GM12865 (cell line): ENCODE data around the gene DCAF12.

ENCODE experiments used
- DNase-seq: peaks from one replicate; pipeline ENCODE4 v3.0.0; 2010; ENCODE audit warnings: low read depth
- H3K4me3 ChIP-seq: 2 replicates; pipeline ENCODE4 v1.5.1; 2011; ENCODE audit warnings: mild to moderate bottlenecking, low read depth, low read length, control low read depth
- TF ChIP-seq, protein P1 (sequence below): IDR thresholded peaks from 2 replicates; pipeline ENCODE4 v1.5.1; 2011; ENCODE audit warnings: low read length, control low read depth, low read depth, inconsistent platforms; ENCODE audit not compliant: insufficient read depth; ENCODE audit errors: missing control alignments

The DCAF12 gene

DNA sequence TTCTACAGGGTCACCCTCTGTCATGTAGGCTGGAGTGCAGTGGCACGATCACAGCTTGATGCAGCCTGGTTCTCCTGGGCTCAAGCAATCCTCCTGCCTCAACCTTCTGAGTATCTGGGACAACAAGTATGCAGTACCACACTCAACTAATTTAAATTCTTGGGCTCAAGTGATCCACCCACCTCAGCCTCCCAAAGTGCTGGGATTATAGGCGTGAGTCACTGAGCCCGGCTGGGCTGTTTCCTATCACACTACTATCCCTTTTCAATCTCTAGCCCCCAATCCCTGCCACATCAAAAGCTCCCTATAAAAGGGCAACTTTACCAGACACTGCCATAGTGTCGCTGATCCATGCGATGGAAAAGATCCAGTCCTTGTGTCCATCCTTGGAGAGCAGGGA is 20.4 kb downstream of the DCAF12 start:
- TF ChIP-seq, protein P1, sequence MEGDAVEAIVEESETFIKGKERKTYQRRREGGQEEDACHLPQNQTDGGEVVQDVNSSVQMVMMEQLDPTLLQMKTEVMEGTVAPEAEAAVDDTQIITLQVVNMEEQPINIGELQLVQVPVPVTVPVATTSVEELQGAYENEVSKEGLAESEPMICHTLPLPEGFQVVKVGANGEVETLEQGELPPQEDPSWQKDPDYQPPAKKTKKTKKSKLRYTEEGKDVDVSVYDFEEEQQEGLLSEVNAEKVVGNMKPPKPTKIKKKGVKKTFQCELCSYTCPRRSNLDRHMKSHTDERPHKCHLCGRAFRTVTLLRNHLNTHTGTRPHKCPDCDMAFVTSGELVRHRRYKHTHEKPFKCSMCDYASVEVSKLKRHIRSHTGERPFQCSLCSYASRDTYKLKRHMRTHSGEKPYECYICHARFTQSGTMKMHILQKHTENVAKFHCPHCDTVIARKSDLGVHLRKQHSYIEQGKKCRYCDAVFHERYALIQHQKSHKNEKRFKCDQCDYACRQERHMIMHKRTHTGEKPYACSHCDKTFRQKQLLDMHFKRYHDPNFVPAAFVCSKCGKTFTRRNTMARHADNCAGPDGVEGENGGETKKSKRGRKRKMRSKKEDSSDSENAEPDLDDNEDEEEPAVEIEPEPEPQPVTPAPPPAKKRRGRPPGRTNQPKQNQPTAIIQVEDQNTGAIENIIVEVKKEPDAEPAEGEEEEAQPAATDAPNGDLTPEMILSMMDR = no peak
- H3K4me3 ChIP-seq = no peak overlapping the region
- DNase-seq = no peak

DNA sequence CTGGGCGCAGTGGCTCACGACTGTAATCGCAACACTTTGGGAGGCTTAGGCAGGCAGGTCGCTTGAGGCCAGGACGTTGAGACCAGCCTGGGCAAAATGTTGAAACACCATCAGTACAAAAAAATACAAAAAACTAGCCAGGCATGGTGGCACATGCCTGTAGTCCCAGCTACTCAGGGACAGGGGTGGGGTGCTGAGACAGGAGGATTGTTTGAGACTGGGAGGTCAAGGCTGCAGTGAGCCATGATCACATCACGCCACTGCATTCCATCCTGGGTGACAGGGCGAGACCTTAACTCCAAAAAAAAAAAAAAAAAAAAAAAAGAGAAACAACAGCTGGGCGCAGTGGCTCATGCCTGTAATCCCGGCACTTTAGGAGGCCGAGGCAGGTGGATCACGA is 23.7 kb downstream of the DCAF12 start:
- DNase-seq = no peak
- no peak overlapping the region for H3K4me3 ChIP-seq
- TF ChIP-seq, protein P1 = no peak

DNA sequence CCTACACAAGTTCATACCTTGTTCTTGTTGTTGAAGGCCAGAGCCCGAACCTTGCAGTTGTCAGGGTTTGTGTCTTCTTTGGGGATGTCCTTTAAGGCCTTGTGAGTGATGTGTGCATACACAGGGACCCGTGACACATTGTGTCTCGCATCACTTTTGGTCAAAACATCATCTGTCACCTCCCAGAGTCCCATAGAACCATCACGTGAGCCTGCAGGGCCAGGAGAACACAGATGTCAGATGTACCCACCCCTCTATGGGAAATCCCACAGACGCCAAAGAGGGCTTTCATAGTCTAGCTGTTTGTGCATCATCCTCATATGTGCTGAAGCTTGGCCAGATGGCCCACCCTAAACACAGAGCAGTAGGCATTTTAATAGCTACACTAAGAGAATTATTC is 28.2 kb downstream of the DCAF12 start:
- peak; percentile 46 for DNase-seq
- TF ChIP-seq, protein P1 = no peak
- no peak overlapping the region for H3K4me3 ChIP-seq

DNA sequence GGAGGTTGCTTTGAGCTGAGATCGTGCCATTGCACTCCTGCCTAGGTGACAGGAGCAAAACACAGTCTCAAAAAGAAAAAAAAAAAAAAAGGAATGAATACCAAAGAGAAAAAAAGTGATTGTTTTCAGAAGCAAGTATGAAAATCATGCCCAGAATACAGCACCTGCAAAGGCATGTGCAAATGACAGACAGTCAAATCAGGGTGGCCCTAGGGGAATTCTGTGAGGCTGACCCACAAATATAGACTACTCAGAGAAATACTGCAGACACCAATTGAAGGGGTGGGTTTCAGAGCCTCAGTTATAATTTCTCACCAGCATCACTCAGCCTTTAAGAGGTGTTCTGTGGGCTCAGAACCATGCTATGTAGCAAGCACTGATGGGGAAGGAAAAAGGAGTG is 28.6 kb downstream of the DCAF12 start:
- no peak overlapping the region for H3K4me3 ChIP-seq
- peak; percentile 11 for DNase-seq
- TF ChIP-seq, protein P1 = no peak

DNA sequence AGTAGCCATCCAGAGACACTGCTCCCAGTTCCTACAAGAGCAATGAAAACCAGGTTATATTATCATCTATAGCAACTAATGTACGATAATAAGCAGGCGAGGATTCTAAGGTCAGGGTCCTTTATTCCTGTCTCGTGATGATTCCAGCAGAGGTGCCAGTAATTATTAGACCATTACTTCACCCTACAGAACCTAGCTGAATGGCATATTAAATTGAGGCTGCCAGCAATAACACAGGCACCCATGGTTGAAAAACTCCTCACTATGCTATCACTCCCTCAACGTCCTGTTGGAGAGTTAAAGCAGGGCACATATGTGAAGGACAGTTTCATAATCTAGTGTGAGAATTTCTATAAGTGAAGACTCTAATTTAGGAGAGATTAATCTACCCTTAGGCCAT is 29.7 kb downstream of the DCAF12 start:
- TF ChIP-seq, protein P1 = no peak
- H3K4me3 ChIP-seq = no peak overlapping the region
- no peak for DNase-seq

DNA sequence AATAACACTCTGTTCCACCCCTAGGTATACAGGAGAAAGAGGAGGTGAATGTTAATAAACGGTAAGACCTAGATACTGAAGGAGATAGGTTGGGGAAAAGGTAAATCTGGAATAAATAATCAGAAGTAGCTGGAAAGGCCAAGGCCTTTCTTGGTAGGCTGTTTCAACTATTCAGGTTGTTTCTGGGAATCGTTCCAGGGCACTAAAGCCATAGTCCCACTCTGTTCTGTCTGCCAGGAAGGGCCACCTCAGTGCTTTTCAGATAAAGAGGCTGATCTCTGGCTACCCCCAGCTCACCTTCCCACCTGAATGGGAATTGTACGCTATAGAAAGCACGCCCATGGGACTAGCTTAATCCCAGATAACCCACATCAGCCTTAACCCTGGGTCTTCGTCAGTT is 32.9 kb downstream of the DCAF12 start:
- TF ChIP-seq, protein P1 = no peak
- DNase-seq = no peak
- no peak overlapping the region for H3K4me3 ChIP-seq

DNA sequence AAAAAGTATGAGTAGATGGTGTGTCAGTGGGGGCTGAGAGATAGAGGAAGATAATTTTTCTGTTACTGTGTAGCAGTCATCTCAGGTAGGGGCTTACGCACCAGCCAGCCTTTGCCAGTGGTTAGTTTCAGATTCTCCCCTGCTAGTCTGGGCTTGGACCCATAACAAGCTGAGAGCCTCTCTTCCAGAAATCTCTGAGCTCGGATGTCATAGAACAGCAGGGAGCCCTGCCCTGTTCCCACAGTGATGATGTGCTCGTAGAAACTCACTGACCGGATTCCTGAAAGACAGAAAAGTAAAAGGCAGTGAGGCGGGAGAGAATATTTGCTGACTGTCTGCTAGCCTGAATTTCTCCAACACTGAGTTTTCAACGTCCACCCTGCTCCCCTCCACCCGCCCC is 37.2 kb downstream of the DCAF12 start:
- no peak overlapping the region for H3K4me3 ChIP-seq
- no peak for DNase-seq
- TF ChIP-seq, protein P1 = no peak
